ENCODE results near the gene PUM2.

The PUM2 gene

DNA sequence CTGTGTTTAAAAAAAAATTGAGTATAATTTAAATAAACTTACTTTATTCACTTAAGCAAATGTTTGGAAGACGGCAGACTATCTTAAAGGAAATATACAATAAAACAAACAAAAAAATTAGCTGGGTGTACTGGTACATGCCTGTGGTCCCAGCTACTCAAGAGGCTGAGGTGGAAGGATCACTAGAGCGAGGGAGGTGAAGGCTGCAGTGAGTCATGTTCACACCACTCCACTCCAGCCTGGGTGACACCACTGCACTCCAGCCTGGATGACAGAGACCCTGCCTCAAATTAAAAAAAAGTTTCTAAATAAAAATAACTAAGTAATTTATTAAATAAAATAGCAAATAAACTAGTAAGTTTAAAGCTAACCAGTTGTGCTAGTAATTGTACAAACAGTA, 7.5 kb downstream of the PUM2 start:
- DNase-seq = no peak

DNA sequence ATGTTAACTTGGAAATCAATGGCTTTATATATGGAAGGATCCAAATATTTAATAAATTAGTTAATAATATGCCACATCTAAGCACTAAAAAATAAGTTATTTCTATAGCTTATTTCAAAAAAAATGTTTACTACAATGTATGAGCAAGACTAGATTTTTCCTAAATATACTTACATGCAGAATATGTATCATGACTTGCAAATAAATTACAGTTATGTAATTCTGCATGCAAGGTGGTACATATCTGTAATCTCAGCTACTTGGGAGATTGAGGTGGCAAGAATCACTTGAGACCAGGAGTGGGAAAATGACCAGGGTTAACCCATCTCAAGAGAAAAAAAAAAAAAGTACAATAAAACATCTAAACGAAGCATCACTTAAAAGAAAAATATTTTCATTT, 11.6 kb downstream of the PUM2 start:
- DNase-seq = no peak

DNA sequence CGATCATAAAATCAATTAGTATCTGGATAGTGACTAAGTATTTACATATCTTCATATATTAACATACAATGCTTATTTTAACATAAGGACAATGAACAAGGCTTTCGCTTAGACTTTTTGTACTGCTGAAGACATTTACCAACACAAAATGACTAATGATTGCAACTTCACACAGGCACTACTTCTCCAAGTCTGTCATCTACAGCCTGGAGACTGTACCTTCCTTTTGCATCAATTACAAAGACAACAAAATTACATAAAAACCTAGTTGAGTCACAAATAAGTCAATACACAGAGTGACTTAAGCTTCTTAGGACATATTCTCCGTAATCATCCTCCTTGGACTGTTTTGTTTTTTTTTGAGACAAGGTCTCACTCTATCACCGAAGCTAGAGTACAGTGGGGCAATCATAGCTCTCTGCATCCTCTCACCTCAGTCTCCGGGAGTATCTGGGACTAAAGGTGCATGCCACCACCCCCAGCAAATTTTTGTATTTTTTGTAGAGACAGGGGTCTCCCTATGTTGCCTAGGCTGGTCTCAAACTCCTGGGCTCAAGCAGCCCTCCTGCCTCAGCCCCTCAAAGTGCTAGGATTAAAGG, 15.9 kb downstream of the PUM2 start:
- DNase-seq = no peak

DNA sequence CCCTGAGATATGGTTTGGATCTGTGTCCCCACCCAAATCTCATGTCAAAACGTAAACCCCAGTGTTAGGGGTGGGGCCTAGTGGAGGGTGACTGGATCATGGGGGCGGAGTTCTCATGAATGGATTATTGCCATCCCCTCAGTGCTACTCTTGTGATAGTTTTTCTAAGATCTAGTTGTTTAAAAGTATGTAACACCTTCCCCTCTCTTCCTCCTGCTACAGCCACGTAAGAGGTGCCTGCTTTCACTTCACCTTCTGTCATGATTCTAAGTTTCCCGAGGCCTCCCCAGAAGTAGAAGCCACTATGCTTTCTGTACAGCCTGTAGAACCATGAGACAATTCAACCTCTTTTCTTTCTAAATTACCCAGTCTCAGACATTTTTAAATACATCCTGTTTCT, 16.9 kb downstream of the PUM2 start:
- no peak for DNase-seq

DNA sequence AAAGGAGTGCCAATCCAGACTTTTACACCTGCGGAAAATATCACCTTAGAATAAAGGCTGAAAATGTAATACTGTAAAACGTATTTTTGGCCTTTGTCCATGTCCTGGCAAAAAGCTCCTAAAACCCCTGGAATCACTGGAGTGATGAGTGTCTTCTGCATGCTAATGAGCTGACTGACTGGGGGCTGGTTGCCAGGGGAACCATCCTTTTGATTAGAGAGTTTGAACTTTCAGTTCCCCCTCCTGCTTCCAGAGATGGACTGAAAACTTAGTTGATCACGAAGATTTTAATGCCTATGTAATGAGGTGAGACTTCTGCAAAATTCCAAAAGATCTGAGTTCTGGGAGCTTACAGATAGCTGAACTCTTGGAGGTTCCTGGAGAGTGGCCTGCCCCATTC, 20.5 kb downstream of the PUM2 start:
- DNase-seq = no peak

DNA sequence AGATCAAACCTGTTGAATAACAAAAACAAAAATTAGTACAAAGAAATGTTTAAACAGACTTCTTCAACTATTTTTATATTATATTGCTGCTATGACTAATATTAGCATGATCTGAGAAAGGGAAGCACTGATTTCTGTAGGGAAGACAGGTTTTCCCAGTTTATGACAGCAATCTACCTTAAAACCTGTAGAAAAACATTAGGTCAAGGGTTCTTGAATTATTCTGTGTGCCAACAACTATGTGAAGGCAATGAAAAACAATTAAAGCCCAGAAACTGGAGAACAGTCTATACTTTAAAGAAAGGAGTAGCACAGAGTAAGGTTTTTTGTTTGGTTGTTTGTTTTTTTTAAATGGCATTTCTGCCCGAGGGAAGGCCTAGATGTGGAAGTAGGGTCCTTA, 23.3 kb downstream of the PUM2 start:
- no peak for DNase-seq

DNA sequence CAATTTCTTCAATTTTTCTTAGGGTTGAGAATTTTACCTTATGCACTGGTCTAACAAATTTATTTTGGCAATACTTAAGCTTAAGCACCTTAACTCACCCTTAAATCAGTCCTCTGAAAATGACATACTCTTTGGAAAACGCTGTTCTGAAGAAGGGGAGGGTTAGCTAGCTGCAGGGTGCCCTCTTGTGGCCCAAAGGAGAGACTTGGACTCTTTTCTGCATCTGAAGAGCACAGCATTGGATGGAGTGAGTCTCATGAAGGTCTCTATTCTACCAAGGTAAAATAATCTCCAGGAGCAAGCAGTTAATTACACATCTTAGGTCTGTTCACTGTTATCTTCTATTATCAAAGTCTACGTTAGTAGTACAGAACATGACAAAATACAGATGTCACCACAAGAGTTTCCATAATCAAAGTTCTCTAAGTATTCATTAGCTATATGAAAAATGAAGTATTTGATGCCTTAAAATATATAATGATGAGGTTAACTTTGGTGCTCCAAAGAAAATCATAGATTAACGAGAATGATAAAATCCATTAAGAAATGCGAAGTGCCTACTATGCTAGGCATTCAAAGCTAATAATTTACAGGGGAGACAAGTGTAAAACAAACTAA, 24.4 kb downstream of the PUM2 start:
- no peak for DNase-seq

DNA sequence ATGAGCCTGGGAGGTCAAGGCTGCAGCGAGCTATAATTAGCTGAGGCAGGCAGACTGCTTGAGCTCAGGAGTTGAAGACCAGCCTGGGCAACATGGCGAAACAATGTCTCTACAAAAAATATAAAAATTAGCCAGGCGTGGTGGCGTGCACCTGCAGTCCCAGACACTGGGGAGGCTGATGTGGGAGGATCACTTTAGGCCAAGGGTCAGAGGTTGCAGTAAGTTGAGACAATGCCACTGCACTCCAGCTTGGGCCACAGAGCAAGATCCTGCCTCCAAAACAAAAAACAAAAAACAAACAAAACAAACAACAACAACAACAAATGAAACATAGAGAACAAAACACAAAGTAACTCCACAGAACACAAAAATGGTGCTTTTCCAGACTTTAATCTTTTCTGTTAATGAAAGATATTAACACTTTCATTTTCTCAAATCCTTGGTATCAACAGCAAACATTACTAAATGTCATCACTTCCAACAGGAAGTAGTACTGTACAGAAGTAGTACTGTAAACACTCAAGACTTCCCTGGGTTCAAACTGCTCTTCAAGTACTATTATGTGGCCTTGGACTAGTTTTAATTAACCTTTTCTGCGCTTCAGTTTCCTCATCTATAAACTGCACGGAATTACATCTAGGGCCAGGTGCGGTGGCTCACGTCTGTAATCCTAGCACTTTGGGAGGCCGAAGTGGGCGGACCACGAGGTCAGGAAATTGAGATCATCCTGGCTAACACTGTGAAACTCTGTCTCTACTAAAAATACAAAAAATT, 27.9 kb downstream of the PUM2 start:
- no peak for DNase-seq

DNA sequence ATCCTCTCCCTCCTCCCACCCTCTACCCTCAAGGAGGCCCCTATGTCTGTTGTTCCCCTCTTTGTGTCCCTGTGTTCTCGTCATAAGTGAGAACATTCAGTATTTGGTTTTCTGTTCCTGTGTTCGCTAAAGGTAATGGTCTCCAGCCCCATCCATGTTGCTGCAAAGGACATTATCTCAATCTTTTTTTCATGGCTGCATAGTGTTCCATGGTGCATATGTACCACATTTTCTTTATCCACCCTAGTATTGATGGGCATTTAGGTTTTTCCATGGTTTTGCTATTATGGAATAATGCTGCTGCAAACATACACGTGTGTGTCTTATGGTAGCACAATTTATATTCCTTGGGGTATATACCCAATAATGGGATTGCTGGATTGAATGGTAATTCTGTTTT, 33.0 kb downstream of the PUM2 start:
- no peak for DNase-seq

DNA sequence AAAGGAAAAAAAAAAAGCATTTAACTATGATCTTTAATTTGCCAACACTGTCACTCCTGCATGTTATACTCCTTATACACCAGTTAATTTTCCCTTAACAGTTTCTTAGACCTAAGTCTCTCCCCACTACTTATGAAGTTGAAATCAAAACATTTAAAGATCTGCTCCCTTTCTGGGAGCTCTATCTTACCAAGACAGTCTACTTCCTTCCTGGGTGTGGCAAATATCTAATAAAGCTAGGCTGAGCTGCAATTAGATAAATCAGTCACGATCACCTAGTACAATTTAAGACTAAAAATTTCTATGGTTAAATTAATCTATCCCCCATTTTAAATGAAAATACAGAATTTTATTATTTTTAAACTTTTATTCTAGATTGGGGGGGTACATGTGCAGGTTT, 33.4 kb downstream of the PUM2 start:
- no peak for DNase-seq

DNA sequence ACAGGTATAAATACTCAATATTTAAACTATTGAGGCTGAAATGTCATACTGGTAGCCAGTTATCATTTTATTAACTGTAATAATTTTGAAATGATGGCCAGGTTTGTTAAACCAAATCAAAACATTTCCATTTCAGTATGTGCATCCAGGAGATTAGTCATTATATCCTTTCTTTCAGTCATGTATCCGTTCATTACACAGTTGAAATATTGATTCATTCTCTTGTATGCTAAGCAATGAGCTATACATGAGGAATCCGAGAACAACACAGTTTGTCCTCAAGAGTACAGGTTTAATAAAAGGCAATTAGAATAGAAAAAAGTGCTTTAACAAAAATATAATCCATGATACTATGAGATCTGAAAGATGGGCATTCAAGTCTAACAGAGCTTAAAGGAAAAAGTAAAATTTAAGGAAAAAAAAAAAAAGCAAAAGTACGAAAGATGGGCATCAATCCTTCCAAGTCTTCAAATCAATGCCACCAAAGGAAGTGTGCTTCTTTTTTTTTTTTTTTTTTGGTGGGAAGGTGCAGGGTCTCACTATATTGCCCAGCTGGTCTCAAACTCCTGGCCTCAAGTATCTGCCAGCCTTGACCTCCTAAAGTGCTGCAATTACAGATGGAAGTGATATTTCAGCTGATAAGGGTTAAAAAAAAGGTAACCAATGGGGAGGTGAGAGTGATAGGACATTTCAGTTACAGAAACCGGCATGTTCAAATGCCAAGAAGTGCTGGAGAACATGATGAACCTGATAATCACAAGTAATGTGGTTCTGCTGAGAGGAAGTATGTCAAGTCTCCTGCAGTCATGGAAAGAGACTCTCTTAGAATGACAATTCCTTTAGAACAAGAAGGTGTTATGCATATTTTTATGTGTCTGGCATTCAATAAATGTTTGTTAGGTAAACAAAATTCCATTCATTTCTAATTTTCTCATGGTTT, 35.8 kb downstream of the PUM2 start:
- no peak for DNase-seq

DNA sequence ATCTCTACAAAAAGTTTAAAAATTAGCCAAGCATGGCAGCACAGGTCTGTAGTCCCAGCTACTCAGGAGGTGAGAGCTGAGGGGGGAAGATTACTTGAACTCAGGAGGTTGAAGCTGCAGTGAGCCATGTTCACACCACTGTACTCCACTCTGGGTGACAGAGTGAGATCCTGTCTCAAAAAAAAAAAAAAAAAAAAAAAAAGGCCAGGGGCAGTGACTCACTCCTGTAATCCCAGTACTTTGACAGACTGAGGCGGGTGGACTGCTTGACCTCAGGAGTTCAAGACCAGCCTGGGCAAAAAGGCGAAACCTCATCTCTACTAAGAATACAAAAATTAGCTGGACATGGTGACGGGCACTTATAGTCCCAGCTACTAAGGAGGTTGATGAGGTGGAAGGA, 37.0 kb downstream of the PUM2 start:
- no peak for DNase-seq

DNA sequence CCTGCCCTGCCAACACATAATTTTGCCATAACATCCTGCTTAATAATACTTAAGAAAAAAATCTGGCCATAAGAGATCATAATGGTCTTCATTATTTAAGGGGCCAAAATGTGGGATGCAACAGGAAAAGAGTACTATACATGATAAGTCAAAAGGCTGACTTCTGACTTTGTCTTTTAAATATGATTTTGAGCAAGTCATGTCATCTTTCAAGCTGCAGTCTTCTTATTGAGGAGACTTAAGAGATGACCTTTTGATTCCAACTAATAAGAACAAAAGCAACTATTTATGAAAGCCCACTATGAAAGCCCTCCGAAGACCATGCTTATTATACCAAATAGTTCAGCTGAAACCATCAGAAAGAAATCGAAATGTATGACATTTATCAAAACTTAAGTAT, 41.6 kb downstream of the PUM2 start:
- no peak for DNase-seq

DNA sequence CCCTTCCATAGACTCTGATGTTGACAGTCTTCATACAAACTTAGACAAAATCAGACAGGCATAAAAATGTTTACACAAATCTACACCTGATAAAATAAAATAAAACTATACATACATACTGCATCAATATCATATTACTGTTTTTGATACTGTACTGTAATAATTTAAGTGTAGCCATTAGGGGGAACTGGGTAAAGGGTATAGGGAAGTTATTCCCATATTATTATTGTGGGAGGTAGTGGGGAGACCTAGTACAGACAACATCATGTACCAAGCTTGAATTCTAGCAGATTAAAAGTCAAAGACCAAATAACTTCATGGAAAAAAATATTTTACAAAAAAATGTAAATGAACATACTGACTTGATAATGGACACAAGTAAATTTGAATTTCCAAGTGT, 43.3 kb downstream of the PUM2 start:
- no peak for DNase-seq

DNA sequence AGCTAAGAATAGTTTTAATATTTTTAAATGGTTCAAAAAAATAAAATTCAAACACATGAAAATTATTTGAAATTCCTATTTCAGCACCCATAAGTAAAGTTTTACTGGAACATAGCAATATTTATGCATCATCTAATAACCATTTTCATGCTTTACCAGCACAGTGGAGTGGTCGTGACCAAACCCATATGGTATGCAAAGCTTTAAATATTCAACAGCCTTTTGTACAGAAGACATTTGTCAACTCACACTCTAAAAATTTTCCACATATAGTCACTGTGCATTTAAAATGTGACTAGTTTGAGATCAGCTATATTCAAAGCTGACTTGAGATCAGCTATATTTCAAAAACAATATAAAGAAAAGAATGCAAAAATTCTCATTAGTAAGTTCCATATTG, 46.2 kb downstream of the PUM2 start:
- DNase-seq = no peak

DNA sequence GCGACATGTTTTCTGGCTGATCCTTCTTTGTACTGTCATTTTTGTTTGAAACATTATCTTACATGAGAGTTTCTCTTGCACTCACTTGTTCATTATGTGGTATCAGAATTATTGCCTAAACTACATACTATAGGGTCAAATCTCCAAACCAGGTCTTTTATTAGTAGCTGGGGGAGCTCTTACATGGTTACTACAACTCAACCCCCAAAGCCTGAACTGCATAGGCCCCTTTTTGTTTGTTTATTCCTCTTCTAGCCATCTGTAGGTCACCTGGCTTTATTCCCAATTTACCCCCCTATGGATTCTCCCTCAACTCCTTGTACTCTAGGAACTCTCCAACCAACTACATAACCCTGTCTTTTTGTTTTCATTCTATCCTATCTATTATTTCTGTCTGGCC, 46.7 kb downstream of the PUM2 start:
- DNase-seq = no peak

DNA sequence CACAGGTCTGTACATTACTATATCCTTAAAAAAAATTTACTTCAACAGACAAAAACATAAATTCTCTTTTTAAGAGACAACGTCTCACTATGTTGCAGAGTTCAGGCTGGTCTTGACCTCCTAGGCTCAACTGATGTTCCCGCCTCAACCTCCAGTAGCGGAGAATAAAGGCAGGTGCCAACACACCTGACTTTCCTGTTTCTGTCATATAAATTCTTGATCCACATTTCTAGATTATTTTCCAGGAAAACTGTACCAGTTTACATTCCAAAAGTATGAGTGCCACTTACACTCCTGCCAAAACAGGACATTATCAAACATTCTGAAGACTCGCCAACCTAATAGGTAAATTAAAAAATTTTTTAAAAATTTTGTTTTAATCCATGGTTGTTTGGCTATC, 48.6 kb downstream of the PUM2 start:
- DNase-seq = no peak

DNA sequence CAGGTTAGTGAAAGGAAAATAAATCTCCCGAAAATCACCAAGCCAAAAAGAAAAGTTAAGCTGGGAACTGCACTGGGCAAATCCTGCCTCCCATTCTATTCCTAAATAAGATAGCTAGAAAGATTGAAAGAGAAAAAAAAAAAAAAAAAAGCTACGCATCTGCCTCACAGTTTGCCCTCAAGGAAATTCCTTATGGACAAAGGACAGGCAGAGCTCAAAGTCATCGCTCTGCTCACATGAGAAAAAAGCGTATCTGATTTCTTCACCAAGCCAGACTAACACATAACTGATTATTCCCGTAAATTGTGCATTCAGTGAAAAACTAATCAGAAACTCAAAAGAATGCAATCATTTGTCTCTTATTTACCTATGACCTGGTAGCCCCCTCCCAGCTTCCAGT, 50.0 kb downstream of the PUM2 start:
- no peak for DNase-seq

DNA sequence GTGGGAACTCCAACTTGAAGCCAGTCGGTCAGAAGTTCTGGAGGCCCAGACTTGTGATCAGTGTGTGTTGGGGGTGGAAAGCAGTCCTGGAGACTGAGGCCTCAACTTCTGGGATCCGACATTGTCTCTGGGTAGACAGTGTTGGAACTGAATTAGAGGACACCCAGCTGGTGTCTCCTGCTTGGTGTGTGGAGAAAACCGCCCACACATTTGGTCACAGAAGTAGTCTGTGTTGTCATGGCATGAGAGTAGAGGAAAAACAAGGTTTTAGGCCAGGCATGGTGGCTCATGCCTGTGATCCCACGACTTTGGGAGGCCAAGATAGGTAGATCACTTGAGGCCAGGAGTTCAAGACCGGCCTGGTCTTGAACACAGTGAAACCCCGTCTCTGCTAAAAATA, 51.5 kb downstream of the PUM2 start:
- no peak for DNase-seq

DNA sequence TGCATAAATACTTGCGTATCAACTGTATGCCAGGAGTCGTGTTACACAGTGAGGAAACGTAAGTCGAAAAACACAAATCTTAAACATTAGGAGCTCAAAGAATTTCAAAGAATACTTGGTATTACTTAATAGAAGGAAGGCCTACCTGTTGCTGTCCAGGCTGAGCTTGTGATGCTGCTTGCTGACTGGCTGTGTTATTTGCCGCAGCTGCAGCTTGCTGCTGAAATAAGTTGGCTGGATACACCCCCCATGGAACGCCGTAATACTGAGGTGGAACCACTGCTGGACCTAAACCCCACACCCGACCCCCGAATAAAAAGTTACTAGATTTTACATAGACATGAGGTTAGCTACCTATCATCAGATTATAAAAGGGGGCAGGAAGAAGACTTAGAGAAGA, 56.4 kb downstream of the PUM2 start:
- DNase-seq = no peak

DNA sequence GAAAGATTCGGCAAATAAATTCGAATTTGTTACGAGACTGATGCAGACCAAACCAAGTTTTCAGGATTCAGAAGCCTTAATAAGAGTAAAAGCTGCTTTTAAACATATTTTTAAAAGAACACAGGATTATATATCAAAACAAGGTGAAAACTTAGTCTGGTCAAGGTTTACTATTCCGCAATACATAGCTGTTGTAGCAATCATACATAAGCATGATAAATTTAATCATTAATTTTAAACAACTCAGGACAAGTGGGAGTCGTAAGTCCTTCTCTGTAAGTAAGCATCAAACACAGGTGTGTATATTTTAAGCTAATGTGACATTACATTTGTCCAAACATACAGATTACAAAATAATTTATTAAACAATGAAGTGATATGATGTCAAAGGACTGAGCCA, 57.7 kb downstream of the PUM2 start:
- no peak for DNase-seq

DNA sequence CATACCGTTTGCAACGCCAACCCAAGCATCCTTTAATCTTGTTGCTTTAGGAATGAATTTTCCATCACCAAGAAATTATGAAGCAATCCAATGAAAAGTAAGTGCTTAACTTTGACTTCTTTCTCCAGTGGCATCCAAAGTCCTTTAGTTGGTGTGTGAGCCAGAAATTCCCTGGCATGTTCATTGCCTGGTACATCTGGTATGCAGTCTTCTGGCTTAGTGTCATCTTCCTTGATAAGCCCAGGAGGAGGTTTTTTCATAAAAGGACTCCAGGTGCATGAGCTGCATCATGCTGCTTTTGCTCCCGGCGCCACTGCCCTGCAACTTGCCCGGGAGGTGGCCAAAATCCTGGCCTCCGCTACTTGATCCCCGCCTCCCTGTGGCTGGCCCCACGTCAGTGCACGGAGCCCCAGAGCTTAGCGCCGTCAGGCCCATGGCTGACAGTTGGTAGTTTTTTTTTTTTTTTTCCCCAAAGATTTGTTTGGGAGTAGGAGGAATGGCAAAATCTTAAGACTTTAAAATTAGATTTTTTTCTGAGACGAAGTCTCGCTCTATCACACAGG, 58.7 kb downstream of the PUM2 start:
- DNase-seq = no peak

DNA sequence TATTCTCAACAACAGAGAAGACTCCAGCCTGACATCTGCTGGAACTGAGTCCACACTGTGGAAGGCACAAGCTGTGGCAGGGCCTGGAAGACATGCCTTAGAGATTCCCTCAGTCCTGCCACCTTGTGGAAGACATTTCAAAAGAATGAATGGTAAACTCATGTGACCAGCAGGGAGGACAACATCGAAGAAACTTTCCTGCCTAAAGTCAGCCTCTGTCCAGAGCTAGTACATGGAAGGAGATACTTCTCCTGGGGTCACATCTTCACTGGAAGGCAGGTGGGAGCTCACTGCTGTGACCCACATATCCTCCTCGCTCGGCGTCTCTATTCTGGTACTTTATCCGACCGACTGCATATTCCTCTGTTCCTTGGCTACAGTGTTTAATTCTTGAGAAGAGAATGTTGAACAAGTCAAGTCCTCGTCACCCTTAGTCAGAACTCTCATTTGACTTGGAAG, 59.5 kb downstream of the PUM2 start:
- no peak for DNase-seq

All from NCI-H1048 (cell line).